NK-92 (cell line): ENCODE measurements around the gene ZNF37A.
"Not testable (repeated sequence)": the region's sequence is repeated elsewhere in the genome, so short reads cannot be mapped to it uniquely, and the experiment has no call there.

Experiments used
- DNase-seq: peaks from one replicate; lab custom pipeline; 2025; ENCODE audit not compliant: unreplicated experiment; lab: John Stamatoyannopoulos, UW

Gene ZNF37A

GRCh38 chr10:38147686-38148085, 53.5 kb downstream of the ZNF37A start:
- DNase-seq, result no peak

DNA sequence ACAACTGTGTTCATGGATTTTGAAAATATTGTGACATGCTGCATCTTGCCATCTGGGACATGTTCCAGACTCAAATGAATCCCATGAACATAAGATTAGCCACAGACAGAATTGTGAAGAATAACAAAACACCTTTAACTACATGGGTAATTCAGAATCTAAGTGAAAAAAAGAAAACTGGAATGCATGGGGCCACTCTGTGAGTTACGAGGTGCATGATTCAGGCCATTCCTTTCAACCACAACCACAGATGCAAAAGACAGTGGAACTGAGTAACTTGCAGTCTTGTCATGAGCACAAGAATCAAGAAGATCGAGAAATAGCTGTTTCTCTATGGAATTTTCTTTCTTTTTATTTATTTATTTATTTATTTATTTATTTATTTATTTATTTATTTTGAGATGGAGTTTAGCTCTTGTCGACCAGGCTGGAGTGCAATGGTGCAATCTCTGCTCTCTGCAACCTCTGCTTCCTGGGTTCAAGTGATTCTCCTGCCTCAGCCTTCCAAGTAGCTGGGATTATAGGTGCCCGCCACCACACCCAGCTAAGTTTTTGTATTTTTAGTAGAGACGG, 56.8 kb downstream of the ZNF37A start:
- not testable (repeated sequence) for DNase-seq

DNA sequence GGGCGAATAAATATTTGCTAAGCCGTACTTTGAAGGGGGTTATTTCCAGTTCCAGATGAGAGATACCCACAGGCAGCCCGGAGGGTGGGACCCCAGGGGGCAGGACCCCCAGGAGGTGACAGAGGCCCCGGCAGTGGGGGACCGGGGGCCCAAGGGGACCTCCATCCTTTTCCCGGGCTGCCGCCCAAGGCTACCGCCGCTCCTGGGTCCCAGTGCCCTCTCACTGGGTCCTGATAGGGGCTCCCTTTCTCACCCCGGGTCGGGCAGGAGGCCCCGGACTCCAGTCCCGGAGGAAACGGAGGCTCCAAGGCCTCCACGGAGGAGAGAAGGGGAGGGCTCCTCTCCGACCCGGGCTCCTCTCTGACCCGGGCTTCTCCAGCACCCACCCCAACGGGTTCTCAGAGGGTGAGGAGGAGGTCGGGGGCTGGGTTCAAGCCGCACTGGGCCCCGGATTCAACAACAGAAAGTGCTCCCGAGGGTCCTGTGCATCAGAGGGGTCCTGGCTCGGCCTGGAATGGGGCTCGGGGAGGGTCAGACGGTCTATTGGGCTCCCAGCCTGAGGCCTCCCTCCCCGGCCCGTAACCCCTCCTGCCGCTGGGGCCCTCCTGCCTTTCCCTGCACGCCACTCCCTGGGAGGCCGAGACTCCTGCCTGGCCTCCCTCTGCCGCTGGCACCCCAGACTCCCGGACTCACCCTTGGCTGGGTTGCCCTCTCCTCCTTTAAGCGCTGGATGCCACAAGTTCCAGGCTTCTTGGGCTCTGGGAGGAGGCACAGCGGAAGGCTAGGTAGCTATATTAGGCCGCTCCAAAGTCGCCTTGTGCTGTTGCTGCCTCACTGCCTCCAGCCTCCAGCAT, 62.5 kb downstream of the ZNF37A start:
- DNase-seq, result no peak

DNA sequence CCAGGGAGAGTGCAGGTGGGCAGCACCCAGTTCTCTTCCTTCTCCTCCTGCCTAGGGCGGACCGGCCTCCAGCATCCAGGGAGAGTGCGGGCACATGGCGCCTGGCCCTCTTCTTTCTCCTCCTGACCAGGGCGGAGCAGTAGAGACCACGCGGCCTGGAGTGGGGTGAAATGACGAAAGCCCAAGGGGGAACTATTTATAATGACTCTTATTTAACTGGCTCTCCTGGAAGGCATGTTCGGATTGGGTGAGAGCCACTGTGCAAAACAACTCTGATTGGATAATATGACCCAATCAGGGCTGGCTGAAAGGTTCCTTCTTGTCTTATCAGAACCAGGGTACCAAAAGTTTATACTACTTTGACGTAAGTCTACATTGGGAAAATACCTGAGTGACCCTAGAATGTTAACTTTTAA, 63.1 kb downstream of the ZNF37A start:
- DNase-seq, result no peak

GRCh38 chr10:38159004-38159403, 64.9 kb downstream of the ZNF37A start:
- DNase-seq, result no peak

DNA sequence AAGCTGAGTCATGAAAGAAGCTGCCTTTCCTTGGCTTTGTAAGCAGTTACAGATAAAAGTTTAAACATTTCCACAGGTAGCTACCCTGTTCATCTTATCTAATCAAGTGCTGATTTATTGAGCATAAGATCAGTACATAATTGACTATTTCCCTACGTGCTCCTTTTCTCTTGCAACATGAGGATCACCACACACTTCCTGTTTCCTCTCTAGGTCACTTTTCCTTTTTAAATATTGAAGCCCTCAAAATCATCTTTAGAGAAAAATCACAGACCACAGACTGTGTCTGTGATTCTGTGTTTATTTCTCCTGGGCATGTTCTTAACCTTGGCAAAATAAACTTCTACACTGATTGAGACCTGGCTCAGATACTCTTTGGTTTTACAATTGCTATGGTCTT, 69.5 kb downstream of the ZNF37A start:
- no peak for DNase-seq

- no peak for DNase-seq
Measured at GRCh38 chr10:38174336-38174735, 80.2 kb downstream of the ZNF37A start.

DNA sequence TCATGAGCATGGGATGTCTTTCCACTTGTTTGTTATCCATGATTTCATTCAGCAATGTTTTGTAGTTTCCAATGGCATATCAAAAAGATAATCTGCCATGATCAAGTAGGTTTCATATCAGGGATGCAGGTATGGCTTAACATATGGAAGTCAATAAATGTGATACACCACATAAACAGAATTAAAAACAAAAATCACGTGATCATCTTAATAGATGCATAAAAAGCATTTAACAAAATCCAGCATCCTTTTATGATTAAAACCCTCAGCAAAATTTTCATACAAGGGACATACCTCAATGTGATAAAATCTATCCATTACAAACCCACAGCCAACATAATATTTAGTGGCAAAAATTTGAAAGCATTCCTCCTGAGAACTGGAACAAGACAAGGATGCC, 90.3 kb downstream of the ZNF37A start:
- DNase-seq, result no peak
